CD4-positive, alpha-beta T cell treated with Interleukin-15 for 4 hours (primary cell): ENCODE measurements around the gene ZNF208.
"Not testable (repeated sequence)": the region's sequence is repeated elsewhere in the genome, so short reads cannot be mapped to it uniquely, and the experiment has no call there.

Source experiments
- DNase-seq: peaks from one replicate; pipeline ENCODE4 v3.0.0-alpha.2; 2020; ENCODE audit warnings: low spot score

ZNF208 gene

GRCh38 chr19:22010437-22011143 lies at the start of gene ZNF208:
Gene ZNF208 (minus strand): TSS chr19:22010943. CDS start chr19:22010794, 149 bp downstream.
- peak; percentile 44 for DNase-seq

GRCh38 chr19:22052644-22053013 lies 41.9 kb upstream of the ZNF208 start:
- DNase-seq, result peak; percentile 3

GRCh38 chr19:22041151-22041550 lies 30.4 kb upstream of the ZNF208 start:
- DNase-seq, result not testable (repeated sequence)

GRCh38 chr19:22030680-22031079 lies 19.9 kb upstream of the ZNF208 start:
- no peak for DNase-seq

GRCh38 chr19:22026687-22027086 lies 15.9 kb upstream of the ZNF208 start:
- no peak for DNase-seq

GRCh38 chr19:22025539-22025938 lies 14.8 kb upstream of the ZNF208 start:
- not testable (repeated sequence) for DNase-seq

GRCh38 chr19:21970466-21970865 lies 40.3 kb downstream of the ZNF208 start:
- DNase-seq, result no peak

GRCh38 chr19:21947775-21948174 lies 63.0 kb downstream of the ZNF208 start:
- no peak for DNase-seq

GRCh38 chr19:21940684-21941083 lies 70.1 kb downstream of the ZNF208 start:
- no peak for DNase-seq

GRCh38 chr19:21934593-21934992 lies 76.2 kb downstream of the ZNF208 start:
- DNase-seq, result no peak

GRCh38 chr19:21934131-21934530 lies 76.6 kb downstream of the ZNF208 start:
- no peak for DNase-seq

GRCh38 chr19:21922276-21922675 lies 88.5 kb downstream of the ZNF208 start:
- DNase-seq, result no peak

- no peak for DNase-seq
Measured at GRCh38 chr19:21921691-21922180, 89.0 kb downstream of the ZNF208 start.

- no peak for DNase-seq
Measured at GRCh38 chr19:21915411-21915810, 95.3 kb downstream of the ZNF208 start.

- no peak for DNase-seq
Measured at GRCh38 chr19:21912654-21913053, 98.1 kb downstream of the ZNF208 start.

- DNase-seq, result no peak
Measured at GRCh38 chr19:21910318-21910717, 100.4 kb downstream of the ZNF208 start.

- DNase-seq, result no peak
Measured at GRCh38 chr19:21908066-21908465, 102.7 kb downstream of the ZNF208 start.

GRCh38 chr19:21907516-21907915 lies 103.2 kb downstream of the ZNF208 start:
- DNase-seq, result no peak

- DNase-seq, result no peak
Measured at GRCh38 chr19:21902571-21902970, 108.2 kb downstream of the ZNF208 start.

GRCh38 chr19:21901861-21902260 lies 108.9 kb downstream of the ZNF208 start:
- DNase-seq, result no peak

- no peak for DNase-seq
Measured at GRCh38 chr19:21900401-21900800, 110.3 kb downstream of the ZNF208 start.

GRCh38 chr19:21891086-21891485 lies 119.7 kb downstream of the ZNF208 start:
- no peak for DNase-seq

- peak; percentile 7 for DNase-seq
Measured at GRCh38 chr19:21890017-21890416, 120.7 kb downstream of the ZNF208 start.

GRCh38 chr19:21885516-21885915 lies 125.2 kb downstream of the ZNF208 start:
- DNase-seq, result not testable (repeated sequence)
